DOHH2 (cell line): ENCODE data around the gene DYNC2LI1.

Experiments
- H3F3A ChIP-seq: fragments of 200-600 bp; sonication (generic), shearing (Covaris generic); 2 replicates; pipeline ENCODE4 v1.6.0; 2016; ENCODE audit warnings: antibody characterized with exemption, mild to moderate bottlenecking; ENCODE audit not compliant: control insufficient read depth, insufficient read depth
- H3K27ac ChIP-seq: fragments of 200-600 bp; sonication (generic); 2 replicates; pipeline ENCODE4 v1.5.1; 2014; ENCODE audit warnings: low read depth, mild to moderate bottlenecking, low read length, moderate library complexity
- H3K27me3 ChIP-seq: fragments of 200-600 bp; sonication (generic); 2 replicates; pipeline ENCODE4 v1.6.1; 2014; ENCODE audit warnings: mild to moderate bottlenecking, low read length, mixed read lengths; ENCODE audit not compliant: control insufficient read depth
- H3K36me3 ChIP-seq: fragments of 200-600 bp; sonication (generic); 2 replicates; pipeline ENCODE4 v1.6.1; 2014; ENCODE audit warnings: mild to moderate bottlenecking, low read length, moderate library complexity, mixed read lengths; ENCODE audit not compliant: control insufficient read depth
- H3K4me1 ChIP-seq: fragments of 200-600 bp; sonication (generic); 2 replicates; pipeline ENCODE4 v1.6.1; 2014; ENCODE audit warnings: mild to moderate bottlenecking, low read length, mixed read lengths; ENCODE audit not compliant: control insufficient read depth
- H3K4me2 ChIP-seq: fragments of 200-600 bp; sonication (generic); 2 replicates; pipeline ENCODE4 v1.6.0; 2014; ENCODE audit warnings: mild to moderate bottlenecking, low read length, moderate library complexity
- H3K4me3 ChIP-seq: fragments of 200-600 bp; sonication (generic); 2 replicates; pipeline ENCODE4 v1.5.1; 2014; ENCODE audit warnings: mild to moderate bottlenecking, low read length, mixed read lengths
- H3K79me2 ChIP-seq: fragments of 200-600 bp; sonication (generic); 2 replicates; pipeline ENCODE4 v1.6.1; 2014; ENCODE audit warnings: mild to moderate bottlenecking, low read length, mixed read lengths; ENCODE audit not compliant: control insufficient read depth
- H3K9me2 ChIP-seq: fragments of 200-600 bp; sonication (generic); replicated peaks from 2 replicates; pipeline ENCODE4 v1.6.1; 2014; ENCODE audit warnings: mild to moderate bottlenecking, low read length, mixed read lengths; ENCODE audit not compliant: control insufficient read depth
- H3K9me3 ChIP-seq: fragments of 200-600 bp; sonication (generic); 2 replicates; pipeline ENCODE4 v1.6.1; 2014; ENCODE audit warnings: antibody characterized with exemption, low read length, mixed read lengths; ENCODE audit not compliant: control insufficient read depth, insufficient read depth
- H4K20me1 ChIP-seq: fragments of 200-600 bp; sonication (generic); 2 replicates; pipeline ENCODE4 v1.6.0; 2014; ENCODE audit warnings: low read depth, mild to moderate bottlenecking, antibody characterized with exemption, low read length, moderate library complexity; ENCODE audit not compliant: control insufficient read depth, insufficient read depth
- CTCF ChIP-seq: fragments of 200-600 bp; sonication (generic); IDR thresholded peaks from one replicate; pipeline ENCODE4 v1.5.1; 2014; ENCODE audit warnings: antibody characterized with exemption, mild to moderate bottlenecking, low read depth, low read length; ENCODE audit not compliant: poor library complexity, severe bottlenecking
- EZH2phosphoT487 ChIP-seq: fragments of 200-600 bp; sonication (generic); IDR thresholded peaks from 2 replicates; pipeline ENCODE4 v1.6.1; 2017; ENCODE audit warnings: borderline replicate concordance, mild to moderate bottlenecking, antibody characterized with exemption, low read length, moderate library complexity, mixed read lengths

DYNC2LI1 gene

GRCh38 chr2:43853141-43854081 lies 79.6 kb downstream of the DYNC2LI1 start:
- no peaks in the 10 kb centered on the region for H3K36me3 ChIP-seq
- no peak overlapping the region for H3K4me3 ChIP-seq
- peaks cover 2% of the 10 kb centered on the region for H3K4me1 ChIP-seq
- TF ChIP-seq CTCF (no peak), EZH2phosphoT487 (no peak)
- H3K4me2 ChIP-seq: no peak overlapping the region
- no peak overlapping the region for H3K27ac ChIP-seq
- no peaks in the 10 kb centered on the region for H3K9me3 ChIP-seq
- peaks cover 4% of the 10 kb centered on the region for H3K27me3 ChIP-seq
- no peaks in the 10 kb centered on the region for H3F3A ChIP-seq
- no peaks in the 10 kb centered on the region for H3K9me2 ChIP-seq
- H4K20me1 ChIP-seq: no peaks in the 10 kb centered on the region
- H3K79me2 ChIP-seq: no peaks in the 10 kb centered on the region

GRCh38 chr2:43854671-43855070 lies 80.8 kb downstream of the DYNC2LI1 start:
- Histone ChIP-seq H3K27me3 (peaks cover 4% of the 10 kb centered on the region), H3K9me2 (no peaks in the 10 kb centered on the region), H3K4me2 (no peak overlapping the region), H3F3A (no peaks in the 10 kb centered on the region), H3K9me3 (no peaks in the 10 kb centered on the region), H3K79me2 (no peaks in the 10 kb centered on the region), H3K4me3 (no peak overlapping the region), H3K36me3 (no peaks in the 10 kb centered on the region), H3K27ac (no peak overlapping the region), H3K4me1 (no peaks in the 10 kb centered on the region), H4K20me1 (no peaks in the 10 kb centered on the region)
- TF ChIP-seq CTCF (no peak), EZH2phosphoT487 (no peak)

- Histone ChIP-seq H3F3A (no peaks in the 10 kb centered on the region), H3K27me3 (peaks cover 4% of the 10 kb centered on the region), H3K9me2 (no peaks in the 10 kb centered on the region), H3K27ac (no peak overlapping the region), H3K36me3 (no peaks in the 10 kb centered on the region), H3K79me2 (no peaks in the 10 kb centered on the region), H3K4me1 (no peaks in the 10 kb centered on the region), H3K9me3 (no peaks in the 10 kb centered on the region), H3K4me3 (no peak overlapping the region), H4K20me1 (no peaks in the 10 kb centered on the region), H3K4me2 (no peak overlapping the region)
- no peak for TF ChIP-seq EZH2phosphoT487
- no peak for TF ChIP-seq CTCF
Measured at GRCh38 chr2:43855292-43855691, 81.5 kb downstream of the DYNC2LI1 start.
